GM12875 (cell line): ENCODE results near the gene ZFP28.

Experiments
- H3K4me3 ChIP-seq: one replicate; pipeline ENCODE4 v1.5.1; 2011; ENCODE audit warnings: low read depth, low read length, control low read depth
- CTCF ChIP-seq: IDR thresholded peaks from 2 replicates; pipeline ENCODE4 v1.5.1; 2011; ENCODE audit warnings: low read depth, mild to moderate bottlenecking, control low read depth, inconsistent platforms, low read length, moderate library complexity, borderline replicate concordance; ENCODE audit not compliant: insufficient read depth

The ZFP28 gene

GRCh38 chr19:56594783-56595547, 56.2 kb downstream of the ZFP28 start, which contains the start of gene ZNF71:
ZNF71 (plus strand) TSS chr19:56595302; CDS start chr19:56601559, 6,257 bp downstream.
- TF ChIP-seq CTCF: no peak
- H3K4me3 ChIP-seq: peak within 1 kb of the TSS; percentile 28

- peak overlapping the region; percentile 28 for H3K4me3 ChIP-seq
- no peak for TF ChIP-seq CTCF
Measured at GRCh38 chr19:56595548-56595899, 56.8 kb downstream of the ZFP28 start.

GRCh38 chr19:56596676-56597075, 57.9 kb downstream of the ZFP28 start:
- TF ChIP-seq CTCF: no peak
- no peak overlapping the region for H3K4me3 ChIP-seq

- H3K4me3 ChIP-seq: no peak overlapping the region
- TF ChIP-seq CTCF: no peak
Measured at GRCh38 chr19:56597696-56598095, 58.9 kb downstream of the ZFP28 start.

- TF ChIP-seq CTCF: no peak
- no peak overlapping the region for H3K4me3 ChIP-seq
Measured at GRCh38 chr19:56601375-56601774, 62.6 kb downstream of the ZFP28 start.

GRCh38 chr19:56603829-56604228, 65.1 kb downstream of the ZFP28 start:
- no peak overlapping the region for H3K4me3 ChIP-seq
- no peak for TF ChIP-seq CTCF
